ENCODE results near the gene B9D2. TPM values are rescaled to one million over a fixed set of nuclear protein-coding genes. Genes with fewer than 3 reads are reported as not detected.

The B9D2 gene
- 1 to 10 TPM; 2.6 to 6.5 (median 4.7) TPM for total RNA-seq
- 1 to 10 TPM in 1 of 2 donors, under 1 TPM in 1; 0.83 to 7.2 TPM for polyA plus RNA-seq
- long read RNA-seq, donor 1, partial matches to known transcripts: 0 of 3 reads
- long read RNA-seq, donor 1, other reads (novel, unspliced or antisense): 0 of 3 reads
- long read RNA-seq, donor 2, partial matches to known transcripts: 0 of 4 reads
- long read RNA-seq, donor 2, other reads (novel, unspliced or antisense): 0 of 4 reads
- long read RNA-seq, donor 3, partial matches to known transcripts: 2 of 3 reads
- long read RNA-seq, donor 3, other reads (novel, unspliced or antisense): 0 of 3 reads

- H3K27me3 ChIP-seq: no peaks in the 10 kb centered on the region
- no peaks in the 10 kb centered on the region for H3K36me3 ChIP-seq
- H3K4me3 ChIP-seq: peak within 1 kb of the TSS; percentile 79
- peaks cover 8% of the 10 kb centered on the region for H3K4me1 ChIP-seq (ENCODE audit: insufficient read depth)
- DNase-seq: peak; percentile 97 to 99 (median 98)
- peak within 1 kb of the TSS; percentile 74 to 99 for H3K27ac ChIP-seq
- WGBS, 3 donors: 0 to 1% (median 0%) methylated on average over 53 to 56 of the region's 56 CpGs
- intact Hi-C loops (cut with DNase I): no loop called here
- H3K9me3 ChIP-seq: no peaks in the 10 kb centered on the region
- TF ChIP-seq, protein P1, sequence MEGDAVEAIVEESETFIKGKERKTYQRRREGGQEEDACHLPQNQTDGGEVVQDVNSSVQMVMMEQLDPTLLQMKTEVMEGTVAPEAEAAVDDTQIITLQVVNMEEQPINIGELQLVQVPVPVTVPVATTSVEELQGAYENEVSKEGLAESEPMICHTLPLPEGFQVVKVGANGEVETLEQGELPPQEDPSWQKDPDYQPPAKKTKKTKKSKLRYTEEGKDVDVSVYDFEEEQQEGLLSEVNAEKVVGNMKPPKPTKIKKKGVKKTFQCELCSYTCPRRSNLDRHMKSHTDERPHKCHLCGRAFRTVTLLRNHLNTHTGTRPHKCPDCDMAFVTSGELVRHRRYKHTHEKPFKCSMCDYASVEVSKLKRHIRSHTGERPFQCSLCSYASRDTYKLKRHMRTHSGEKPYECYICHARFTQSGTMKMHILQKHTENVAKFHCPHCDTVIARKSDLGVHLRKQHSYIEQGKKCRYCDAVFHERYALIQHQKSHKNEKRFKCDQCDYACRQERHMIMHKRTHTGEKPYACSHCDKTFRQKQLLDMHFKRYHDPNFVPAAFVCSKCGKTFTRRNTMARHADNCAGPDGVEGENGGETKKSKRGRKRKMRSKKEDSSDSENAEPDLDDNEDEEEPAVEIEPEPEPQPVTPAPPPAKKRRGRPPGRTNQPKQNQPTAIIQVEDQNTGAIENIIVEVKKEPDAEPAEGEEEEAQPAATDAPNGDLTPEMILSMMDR (IDR thresholded peaks at IDR 0.05): no peak
- TF ChIP-seq POLR2A (IDR thresholded peaks at IDR 0.05): peak; percentile 87
These were observed at the start of gene B9D2 for GRCh38 chr19:41363753-41364523. Gene B9D2 (minus strand): TSS chr19:41364149. CDS start chr19:41363519, 630 bp downstream.

DNA sequence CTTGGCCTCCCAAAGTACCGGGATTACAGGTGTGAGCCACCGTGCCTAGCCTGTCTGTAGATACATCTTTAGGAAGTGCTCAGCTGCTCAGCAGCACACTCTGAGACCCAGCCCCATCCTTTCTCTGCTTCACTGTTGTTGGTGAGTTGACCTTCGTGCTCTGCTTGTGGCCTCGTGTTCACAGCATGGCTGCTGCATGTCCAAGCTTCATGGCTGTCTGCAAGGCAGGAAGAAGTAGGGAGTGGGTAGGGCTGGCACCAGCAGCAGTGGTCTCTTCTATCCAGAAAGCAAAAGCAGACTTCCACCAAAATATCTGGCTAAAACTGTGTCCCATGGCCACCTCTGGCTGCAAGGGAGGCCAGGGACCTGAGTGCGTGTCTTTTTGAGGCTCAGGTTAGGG lies 49.0 kb upstream of the B9D2 start:
- Histone ChIP-seq H3K27me3 (no peaks in the 10 kb centered on the region), H3K4me3 (no peak overlapping the region), H3K9me3 (no peaks in the 10 kb centered on the region), H3K27ac (no peak overlapping the region), H3K4me1 (ENCODE audit: insufficient read depth) (no peaks in the 10 kb centered on the region), H3K36me3 (no peaks in the 10 kb centered on the region)
- WGBS, 3 donors: 88 to 92% (median 90%) methylated on average over 5 of the region's 5 CpGs
- intact Hi-C loops (cut with DNase I): no loop called here
- no peak for DNase-seq
- TF ChIP-seq EP300 (IDR thresholded peaks at IDR 0.05) (no peak), POLR2A (IDR thresholded peaks at IDR 0.05) (no peak)
- TF ChIP-seq, protein P1 (IDR thresholded peaks at IDR 0.05): no peak

DNA sequence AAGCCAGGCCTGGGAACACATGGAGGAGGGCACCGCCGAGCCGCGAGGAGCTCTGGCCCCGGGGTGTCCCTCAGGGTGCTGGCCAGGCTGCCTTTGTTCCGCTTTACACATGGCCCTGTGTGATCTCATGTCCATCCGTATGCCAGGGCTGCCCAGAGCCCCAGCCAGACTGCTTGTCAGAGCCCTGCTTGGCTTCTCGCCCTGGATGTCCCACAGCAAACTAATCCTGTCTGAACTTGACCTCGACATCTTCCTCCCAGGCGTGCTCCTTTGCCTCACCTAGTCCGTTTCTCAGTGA lies 48.0 kb upstream of the B9D2 start:
- H3K9me3 ChIP-seq: no peaks in the 10 kb centered on the region
- WGBS, 3 donors: 76 to 91% (median 77%) methylated on average over 11 of the region's 11 CpGs
- no peak for DNase-seq
- H3K4me1 ChIP-seq (ENCODE audit: insufficient read depth): no peaks in the 10 kb centered on the region
- H3K27ac ChIP-seq: no peak overlapping the region
- H3K4me3 ChIP-seq: no peak overlapping the region
- intact Hi-C loops (cut with DNase I): no loop called here
- H3K27me3 ChIP-seq: no peaks in the 10 kb centered on the region
- H3K36me3 ChIP-seq: no peaks in the 10 kb centered on the region
- TF ChIP-seq POLR2A (IDR thresholded peaks at IDR 0.05): no peak
- TF ChIP-seq, protein P1 (IDR thresholded peaks at IDR 0.05): no peak

GRCh38 chr19:41411100-41411967 lies 47.4 kb upstream of the B9D2 start:
- no peak overlapping the region for H3K4me3 ChIP-seq
- DNase-seq: no peak
- no peaks in the 10 kb centered on the region for H3K9me3 ChIP-seq
- TF ChIP-seq POLR2A (IDR thresholded peaks at IDR 0.05): no peak
- TF ChIP-seq EP300 (IDR thresholded peaks at IDR 0.05): no peak
- TF ChIP-seq, protein P1 (IDR thresholded peaks at IDR 0.05): no peak
- H3K27ac ChIP-seq: no peak overlapping the region
- intact Hi-C loops (cut with DNase I): no loop called here
- no peaks in the 10 kb centered on the region for H3K4me1 ChIP-seq (ENCODE audit: insufficient read depth)
- no peaks in the 10 kb centered on the region for H3K36me3 ChIP-seq
- H3K27me3 ChIP-seq: no peaks in the 10 kb centered on the region
- 67 to 77% (median 71%) methylated on average over 9 of the region's 9 CpGs for WGBS, 3 donors

All from ovary (tissue), 10 donors.